GM18870 (cell line): Measurements from ENCODE around the gene RIPOR2.

Experiments used
- ATAC-seq: cut with Tn5 transposase; IDR thresholded peaks from one replicate; pipeline ENCODE4 v1.9.1; 2021; ENCODE audit warnings: moderate library complexity; ENCODE audit not compliant: unreplicated experiment

Gene RIPOR2

GRCh38 chr6:24818346-24818745, 117.4 kb downstream of the RIPOR2 start:
- ATAC-seq = no peak

DNA sequence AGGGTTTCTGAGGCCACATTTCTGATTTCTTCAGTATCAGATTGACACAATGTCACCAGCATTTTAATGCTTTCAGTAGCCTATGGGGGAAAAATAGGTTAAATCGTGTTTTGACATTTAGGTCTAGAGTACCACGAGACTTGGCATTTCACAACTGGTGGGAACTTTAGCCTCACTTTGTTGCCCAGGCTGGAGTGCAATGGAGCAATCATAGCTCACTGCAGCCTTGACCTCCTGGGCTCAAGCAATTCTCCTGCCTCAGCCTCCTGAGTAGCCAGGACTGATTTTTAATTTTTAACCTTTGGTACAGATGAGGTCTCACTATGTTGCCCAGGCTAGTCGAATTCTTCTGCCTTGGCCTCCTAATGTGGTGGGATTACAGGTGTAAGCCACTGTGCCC, 126.0 kb downstream of the RIPOR2 start:
- ATAC-seq = no peak

DNA sequence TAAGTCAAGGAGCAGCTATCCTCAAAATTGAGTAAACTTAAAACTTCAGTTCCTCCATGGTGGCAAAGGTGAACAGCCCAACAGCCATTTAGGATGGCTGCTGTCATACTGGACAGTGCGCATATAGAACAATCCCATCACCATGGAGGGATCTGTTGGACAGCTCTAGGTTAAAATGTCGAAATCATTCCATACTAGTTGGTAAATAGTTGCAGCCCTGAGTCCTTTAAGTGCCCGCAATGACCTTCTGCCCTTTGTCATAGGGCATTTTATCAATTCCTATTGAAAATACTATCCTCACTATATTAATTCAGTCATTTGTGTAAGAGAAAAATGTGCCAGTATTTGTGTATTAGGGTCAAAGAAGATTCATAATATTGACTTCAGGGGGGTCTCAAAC, 128.2 kb downstream of the RIPOR2 start:
- ATAC-seq = no peak

GRCh38 chr6:24802271-24803059, 133.3 kb downstream of the RIPOR2 start:
- no peak for ATAC-seq

DNA sequence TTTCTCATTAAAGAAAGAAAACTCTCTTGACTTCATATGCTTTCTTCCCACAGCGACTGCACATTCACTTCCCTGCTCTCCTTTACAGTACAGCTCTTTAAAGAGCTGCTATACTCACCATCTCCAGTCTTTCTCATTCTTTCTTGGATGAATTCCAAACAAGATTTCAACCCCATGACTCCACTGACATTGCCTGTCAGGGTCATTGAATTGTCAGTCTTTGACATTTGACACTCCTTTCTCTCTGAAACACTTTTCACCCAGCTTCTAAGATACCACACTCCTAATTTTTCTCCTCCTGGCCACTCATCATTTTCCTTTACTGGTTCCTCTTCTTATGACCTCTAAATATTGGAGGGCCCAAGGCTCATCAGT, 136.2 kb downstream of the RIPOR2 start:
- no peak for ATAC-seq

DNA sequence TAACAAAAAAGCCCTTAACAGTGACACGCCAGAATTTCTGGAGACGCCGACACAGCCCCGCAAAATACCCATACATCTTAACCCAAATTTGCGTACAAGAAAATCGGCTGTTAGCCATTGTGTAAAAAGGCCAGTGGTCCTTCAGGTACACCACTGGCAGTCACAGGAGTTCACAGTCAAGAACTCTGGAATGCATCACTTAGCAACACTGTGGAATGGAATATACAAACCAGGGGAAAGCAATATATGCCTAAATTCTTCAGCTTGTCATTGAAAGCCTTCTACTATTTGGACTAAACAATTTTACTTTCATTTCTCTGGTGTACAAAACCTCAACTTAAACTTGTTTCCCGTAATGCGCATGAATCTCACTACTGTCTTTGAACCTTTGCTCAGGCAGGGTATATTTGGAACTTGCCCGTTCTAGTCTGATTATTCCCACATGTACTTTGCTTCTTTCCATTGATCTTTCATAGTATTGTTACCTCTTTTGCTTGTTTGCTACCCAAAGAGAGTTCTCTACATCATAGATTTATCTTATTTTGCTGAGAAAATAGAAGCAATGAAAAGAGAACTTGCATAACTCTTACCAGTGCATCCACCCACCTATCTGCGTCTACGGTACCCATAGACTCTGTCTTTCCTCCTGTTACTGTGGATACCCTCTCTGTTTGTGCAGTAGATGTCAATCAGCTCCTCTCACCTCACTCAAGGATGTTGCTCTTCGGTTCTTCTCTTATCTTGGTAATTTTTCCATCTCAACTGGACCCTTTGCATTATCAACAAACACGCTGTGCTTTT, 136.8 kb downstream of the RIPOR2 start, which contains the start of gene ARMH2:
Gene ARMH2 (minus strand): TSS at position 178 of the 801 bp plus-strand sequence. CDS start 60 bp downstream, at position 118.
- no peak for ATAC-seq

DNA sequence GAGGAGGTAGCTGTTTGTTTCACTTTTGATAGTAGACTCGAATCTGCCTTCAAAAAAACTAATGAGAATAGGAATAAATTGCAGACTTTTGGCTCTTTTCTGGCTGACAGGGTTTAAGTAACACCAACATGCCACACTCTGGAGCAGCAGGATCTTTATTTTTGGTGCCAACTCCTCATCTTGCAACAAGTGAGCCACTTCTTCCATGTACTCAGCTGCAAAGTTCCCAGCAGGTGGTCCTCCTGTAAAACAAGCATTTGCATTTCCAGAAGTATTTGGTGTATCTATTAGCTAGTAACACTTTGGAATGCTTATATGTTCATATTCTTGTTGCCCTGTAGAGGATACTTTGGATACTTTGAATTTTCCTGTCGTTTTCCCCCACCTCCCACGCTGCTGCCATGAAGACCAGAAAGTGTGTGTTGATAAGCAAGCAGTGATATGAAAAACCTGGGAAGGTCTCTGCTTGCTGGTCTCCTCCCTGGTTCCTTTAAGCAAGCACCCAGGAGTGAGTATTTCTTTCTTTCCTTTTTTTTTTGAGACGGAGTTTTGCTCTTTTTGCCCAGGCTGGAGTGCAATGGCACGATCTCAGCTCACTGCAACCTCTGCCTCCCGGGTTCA, 138.1 kb downstream of the RIPOR2 start:
- ATAC-seq = no peak

DNA sequence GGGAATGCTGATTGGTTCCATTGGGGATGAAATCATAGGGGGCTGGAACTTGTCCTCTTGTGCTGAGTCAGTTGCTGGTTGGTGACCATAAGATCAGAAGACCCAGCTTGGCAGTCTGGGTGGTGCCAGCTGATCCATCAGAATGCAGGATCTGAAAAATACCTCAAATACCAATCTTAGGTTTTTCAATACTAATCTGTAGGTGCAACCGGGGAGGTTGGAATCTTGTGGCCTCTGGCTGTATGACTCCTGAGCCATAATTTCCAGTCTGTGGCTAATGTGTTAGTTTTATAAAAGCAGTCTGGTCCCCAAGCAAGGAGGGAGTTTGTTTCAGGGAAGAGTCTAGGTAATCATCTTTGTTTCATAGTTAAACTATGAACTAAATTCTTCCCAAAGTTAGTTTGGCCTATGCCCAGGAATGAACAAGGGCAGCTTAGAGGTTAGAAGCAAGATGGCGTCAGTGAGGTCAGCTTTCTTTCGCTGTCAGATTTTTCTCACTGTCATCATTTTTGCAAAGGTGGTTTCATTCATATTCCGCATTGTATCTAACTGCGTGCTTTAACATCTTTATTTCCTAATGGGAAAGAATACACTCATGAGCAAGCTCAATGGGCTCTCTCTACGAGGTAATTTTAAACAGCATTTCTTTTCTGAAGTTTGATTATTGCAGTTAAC, 139.0 kb downstream of the RIPOR2 start:
- no peak for ATAC-seq

- no peak for ATAC-seq
Measured at GRCh38 chr6:24795106-24795505, 140.7 kb downstream of the RIPOR2 start.

DNA sequence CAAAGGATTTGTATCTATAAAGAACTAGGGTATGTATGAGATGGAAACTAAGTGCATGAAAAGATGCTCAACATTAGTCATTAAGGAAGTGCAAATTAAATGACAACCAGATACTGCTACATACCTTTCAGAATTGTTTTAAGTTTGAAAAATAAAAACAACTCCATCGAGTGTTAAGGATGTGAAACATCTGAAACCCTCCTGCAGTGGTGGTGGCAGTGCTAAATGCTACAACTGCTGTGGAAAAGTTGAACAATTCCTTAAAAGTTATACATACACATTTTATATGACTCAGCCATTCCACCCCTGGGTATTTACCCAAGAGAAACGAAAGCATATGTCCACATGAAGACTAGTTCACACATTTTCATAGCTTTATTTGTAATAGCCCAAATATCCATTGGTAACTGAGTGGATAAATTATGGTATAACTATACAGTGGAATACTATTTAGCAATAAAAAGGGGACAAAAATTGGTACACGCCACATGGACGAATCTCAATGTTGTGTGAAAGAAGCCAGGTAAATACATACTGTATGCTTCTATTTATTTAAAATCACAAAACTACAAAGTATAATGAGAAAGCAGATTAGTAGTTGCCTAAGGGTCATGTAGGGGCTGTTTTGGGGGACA, 147.6 kb downstream of the RIPOR2 start:
- ATAC-seq = no peak

GRCh38 chr6:24780206-24780605, 155.6 kb downstream of the RIPOR2 start:
- ATAC-seq = no peak

DNA sequence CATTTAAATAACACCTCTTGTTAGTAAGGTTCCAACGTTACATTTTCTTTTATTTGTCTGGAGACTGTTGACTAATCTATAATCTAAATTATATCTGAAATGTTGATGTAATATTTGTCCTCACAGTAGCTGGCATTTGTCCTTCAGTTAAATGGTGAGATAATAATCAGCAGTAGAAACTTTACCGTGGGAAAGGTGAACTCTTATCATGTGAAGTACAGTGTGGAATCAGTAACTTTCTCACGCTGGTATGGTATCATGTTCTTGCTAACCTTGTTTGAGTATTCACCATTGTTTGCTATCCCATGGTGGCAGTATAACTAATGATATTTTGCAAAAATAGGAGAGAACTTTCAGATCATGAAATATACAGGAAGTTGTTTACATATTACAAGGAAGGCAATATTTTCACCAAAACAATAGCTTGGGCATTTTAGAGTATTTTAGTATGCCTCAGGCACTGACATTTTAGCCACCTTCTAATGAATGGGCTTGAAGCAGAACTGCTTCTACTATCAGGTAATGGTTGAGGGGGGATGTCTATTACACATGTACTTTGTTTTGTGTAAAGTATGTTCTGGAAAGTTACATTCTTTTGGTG, 156.2 kb downstream of the RIPOR2 start:
- ATAC-seq = no peak

- no peak for ATAC-seq
Measured at GRCh38 chr6:24778878-24779277, 156.9 kb downstream of the RIPOR2 start.

DNA sequence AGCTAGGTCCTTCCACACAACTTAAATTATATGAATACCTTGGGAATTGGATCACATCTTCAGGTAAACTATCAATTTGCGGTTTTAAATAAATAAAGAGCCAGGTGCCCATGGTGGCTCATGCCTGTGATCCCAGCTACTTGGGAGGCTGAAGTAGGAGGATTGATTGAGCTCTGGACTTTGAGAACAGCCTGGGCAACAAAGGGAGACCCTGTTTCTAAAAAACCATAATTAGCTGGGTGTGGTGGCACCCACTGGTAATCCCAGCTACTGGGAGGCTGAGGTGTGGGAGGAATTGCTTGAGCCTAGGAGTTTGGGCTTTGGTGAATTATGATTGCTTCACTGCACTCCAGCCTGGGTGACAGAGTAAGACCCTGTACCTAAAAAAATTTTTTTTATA, 157.6 kb downstream of the RIPOR2 start:
- ATAC-seq = no peak

- ATAC-seq = no peak
Measured at GRCh38 chr6:24777227-24777626, 158.5 kb downstream of the RIPOR2 start.

DNA sequence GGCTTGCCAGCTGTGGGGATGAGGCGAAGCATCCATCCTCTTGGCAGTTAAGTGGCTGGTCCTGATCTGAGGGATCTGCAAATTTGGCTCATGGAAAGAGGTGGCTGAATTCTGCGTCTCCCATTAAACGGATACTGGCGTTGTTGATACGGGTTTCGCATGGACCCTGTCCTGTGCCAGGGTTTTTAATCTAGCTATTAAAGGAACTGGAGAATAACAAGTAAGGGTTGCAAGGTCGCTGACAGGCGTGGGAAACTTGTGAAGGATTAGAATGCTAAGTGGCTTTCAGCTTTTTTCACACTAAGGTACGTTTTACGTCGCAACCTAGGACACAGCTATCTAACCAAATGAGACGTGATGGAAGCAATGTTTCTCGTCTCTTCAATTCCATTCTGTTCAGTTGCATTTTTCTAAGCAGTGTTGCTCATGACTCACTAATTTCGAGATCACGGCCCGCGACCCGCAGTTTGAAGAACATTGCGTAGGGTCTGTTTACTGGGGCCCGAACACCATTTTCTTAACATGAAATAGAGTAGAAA, 160.2 kb downstream of the RIPOR2 start:
- ATAC-seq = no peak

DNA sequence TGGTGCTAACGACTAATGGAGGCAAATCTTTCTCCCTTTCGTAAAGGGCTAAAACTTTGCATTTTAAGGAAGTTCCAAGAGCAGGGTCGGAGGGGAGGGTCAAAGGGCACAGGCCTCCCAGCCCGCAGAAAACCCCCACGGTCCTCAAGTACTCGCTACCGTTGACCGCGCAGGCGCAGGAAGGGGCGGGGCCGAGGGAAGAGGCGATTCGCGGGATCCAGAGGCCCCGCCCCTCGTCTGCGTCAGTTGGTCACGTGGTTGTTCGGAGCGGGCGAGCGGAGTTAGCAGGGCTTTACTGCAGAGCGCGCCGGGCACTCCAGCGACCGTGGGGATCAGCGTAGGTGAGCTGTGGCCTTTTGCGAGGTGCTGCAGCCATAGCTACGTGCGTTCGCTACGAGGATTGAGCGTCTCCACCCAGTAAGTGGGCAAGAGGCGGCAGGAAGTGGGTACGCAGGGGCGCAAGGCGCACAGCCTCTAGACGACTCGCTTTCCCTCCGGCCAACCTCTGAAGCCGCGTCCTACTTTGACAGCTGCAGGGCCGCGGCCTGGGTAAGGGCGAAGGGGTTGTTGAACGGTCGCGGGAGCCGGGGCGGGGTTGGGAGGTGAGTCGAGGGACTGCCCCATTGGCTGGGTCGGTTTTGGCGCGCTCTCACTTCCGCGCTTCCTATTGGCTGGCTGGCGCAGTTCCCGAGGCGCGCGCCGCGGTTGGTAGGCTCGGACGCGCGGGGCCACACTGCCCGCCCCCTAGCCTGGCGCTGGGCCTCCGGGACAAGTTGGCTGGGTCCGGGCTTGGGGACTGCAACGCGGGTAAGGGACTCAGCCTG, 160.9 kb downstream of the RIPOR2 start, which contains the start of gene GMNN:
Gene GMNN (plus strand): TSS at position 242 of the 824 bp plus-strand sequence. CDS start 2,310 bp downstream, outside the sequence.
- peak; percentile 73 for ATAC-seq

DNA sequence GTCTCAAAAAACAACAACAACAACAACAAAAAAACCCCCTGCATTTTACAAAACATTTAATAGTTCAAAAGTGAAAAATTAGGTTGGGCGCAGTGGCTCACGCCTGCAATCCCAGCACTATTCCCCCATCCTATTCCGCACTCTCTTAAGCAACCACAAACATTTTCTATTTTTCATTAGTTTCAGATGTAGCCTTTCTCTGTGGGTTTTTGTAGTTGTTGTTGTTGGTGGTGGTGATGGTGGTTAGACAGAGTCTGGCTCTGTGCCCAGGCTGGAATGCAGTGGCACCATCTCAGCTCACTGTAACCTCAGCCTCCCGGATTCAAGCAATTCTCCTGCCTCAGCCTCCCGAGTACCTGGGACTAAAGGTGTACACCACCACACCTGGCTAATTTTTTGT, 167.4 kb downstream of the RIPOR2 start:
- ATAC-seq = no peak
